Measurements from ENCODE around the gene RAB15.

The RAB15 gene

DNA sequence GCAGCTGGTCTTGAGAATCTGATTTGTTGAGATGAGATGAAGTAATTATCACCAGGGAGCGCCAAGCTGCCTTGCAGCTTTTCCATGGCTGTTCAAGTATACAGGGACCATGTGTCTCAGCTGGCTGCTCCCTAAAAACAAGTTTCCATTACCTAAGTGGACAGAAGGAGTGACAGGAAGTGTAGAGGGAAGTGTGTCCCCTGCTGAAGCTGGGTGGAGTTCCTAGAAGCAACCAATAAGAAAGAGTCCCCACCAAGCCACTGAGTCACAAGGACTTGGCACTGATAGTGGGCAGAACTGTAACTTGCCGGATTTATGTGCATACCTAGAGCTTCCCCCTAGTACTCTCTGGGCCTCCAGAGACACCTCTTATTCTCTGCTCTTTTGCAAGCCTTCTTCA, 28.1 kb downstream of the RAB15 start:
- peaks cover 18% of the 10 kb centered on the region; the same call in 1 of the 2 replicates for H3K36me3 ChIP-seq (ENCODE audit: insufficient read depth, low read depth, low read length)
- H3K27me3 ChIP-seq (ENCODE audit: insufficient read depth, low read length): no peaks in the 10 kb centered on the region
- no peak overlapping the region for H3K9ac ChIP-seq (ENCODE audit: low read depth, low read length)
- H3K27ac ChIP-seq (ENCODE audit: low read length): no peak overlapping the region
- no peaks in the 10 kb centered on the region; the same call in 1 of the 2 replicates for H3K4me1 ChIP-seq (ENCODE audit: insufficient read depth, low read length)
- H3K4me3 ChIP-seq (ENCODE audit: low read length): no peak overlapping the region
- no peaks in the 10 kb centered on the region for H3K9me3 ChIP-seq (ENCODE audit: insufficient read depth, low read depth, low read length)

DNA sequence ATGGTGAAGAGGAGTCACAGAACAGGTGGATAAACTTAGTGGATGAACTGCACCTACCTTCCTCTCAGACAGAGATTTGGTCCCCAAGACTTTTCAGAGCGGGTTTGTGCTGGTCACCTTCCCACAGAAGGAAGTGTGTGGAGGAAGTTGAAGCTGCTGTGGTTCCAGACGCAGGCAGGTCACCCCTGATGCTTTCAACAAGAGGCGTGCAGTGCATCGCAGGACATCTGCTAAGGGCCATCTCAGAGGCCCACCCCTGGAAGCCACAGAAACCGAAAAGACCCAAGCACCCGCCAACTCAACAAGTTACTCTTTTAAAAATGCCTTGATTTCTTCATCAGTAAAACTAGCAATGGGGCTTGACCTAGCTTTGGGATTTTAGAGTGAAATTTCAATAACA, 28.6 kb downstream of the RAB15 start:
- H3K4me3 ChIP-seq (ENCODE audit: low read length): no peak overlapping the region
- peaks cover 13% of the 10 kb centered on the region; the same call in 1 of the 2 replicates for H3K36me3 ChIP-seq (ENCODE audit: insufficient read depth, low read depth, low read length)
- H3K9me3 ChIP-seq (ENCODE audit: insufficient read depth, low read depth, low read length): no peaks in the 10 kb centered on the region
- H3K27ac ChIP-seq (ENCODE audit: low read length): no peak overlapping the region
- no peaks in the 10 kb centered on the region; the same call in 1 of the 2 replicates for H3K4me1 ChIP-seq (ENCODE audit: insufficient read depth, low read length)
- H3K9ac ChIP-seq (ENCODE audit: low read depth, low read length): no peak overlapping the region
- H3K27me3 ChIP-seq (ENCODE audit: insufficient read depth, low read length): no peaks in the 10 kb centered on the region

DNA sequence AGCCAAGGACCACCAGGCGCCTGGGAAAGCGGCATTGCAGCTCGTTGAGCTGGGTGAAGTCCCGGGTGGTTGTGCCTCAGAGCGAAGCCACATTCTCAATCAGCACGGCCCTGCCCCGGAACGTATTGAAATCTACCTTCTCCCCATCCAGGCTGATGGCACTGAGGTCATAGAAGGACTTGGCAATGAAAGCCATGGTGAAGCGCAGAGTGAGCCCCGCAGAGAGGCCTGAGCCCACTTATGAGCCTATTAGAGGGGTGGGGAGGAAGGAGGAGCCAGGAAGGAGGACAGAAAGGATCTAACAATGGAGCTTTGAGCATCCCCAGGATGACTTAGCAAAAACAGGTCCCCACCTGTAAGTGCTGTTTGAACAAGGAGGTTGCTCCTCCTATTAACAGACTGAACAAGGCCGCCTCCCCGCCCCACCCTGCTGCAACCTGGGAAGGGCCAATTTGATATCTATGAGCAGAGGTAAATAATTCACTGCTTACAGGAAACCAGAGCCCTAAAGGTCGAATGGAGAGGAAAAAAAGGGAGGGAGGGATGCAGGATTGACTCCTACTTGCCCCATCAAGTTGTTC, 29.5 kb downstream of the RAB15 start, which contains the start of gene GPX2:
Gene GPX2 (minus strand): TSS at position 215 of the 581 bp plus-strand sequence. CDS start 19 bp downstream, at position 196.
- Histone ChIP-seq H3K4me3 (ENCODE audit: low read length) (no peak within 1 kb of the TSS), H3K4me1 (ENCODE audit: insufficient read depth, low read length) (no peaks in the 10 kb centered on the region; the same call in 1 of the 2 replicates), H3K9ac (ENCODE audit: low read depth, low read length) (no peak within 1 kb of the TSS), H3K36me3 (ENCODE audit: insufficient read depth, low read depth, low read length) (peaks cover 4% of the 10 kb centered on the region), H3K9me3 (ENCODE audit: insufficient read depth, low read depth, low read length) (no peaks in the 10 kb centered on the region), H3K27ac (ENCODE audit: low read length) (no peak within 1 kb of the TSS), H3K27me3 (ENCODE audit: insufficient read depth, low read length) (no peaks in the 10 kb centered on the region)

DNA sequence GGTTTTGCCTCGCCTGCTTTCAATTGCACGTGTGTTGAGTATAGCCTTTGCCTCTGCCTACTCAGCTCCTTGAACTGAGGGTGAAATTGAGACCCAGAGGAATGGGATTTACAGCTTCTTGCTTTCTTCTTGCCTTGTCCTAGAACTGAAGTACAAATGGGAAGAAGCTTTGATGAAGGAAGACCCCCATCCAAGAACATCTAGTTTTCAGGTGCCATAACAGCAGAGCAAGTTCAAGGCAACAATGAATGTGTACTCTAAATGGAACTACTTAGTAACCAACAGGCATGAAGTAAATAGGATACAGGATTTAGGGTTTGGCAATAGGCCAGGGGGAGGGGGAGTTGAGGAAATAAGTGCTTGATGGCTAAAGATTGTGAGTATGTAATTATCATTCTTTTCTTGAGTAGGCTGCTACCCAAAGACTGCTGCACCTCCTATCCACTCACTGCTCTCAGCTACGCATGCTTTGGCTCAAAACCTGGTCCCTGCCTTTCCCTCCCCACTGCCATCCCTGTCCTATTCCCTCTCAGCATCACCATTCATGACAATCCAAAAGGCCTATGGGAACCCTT, 31.7 kb downstream of the RAB15 start:
- H3K27me3 ChIP-seq (ENCODE audit: insufficient read depth, low read length): no peaks in the 10 kb centered on the region
- no peaks in the 10 kb centered on the region; the same call in 1 of the 2 replicates for H3K36me3 ChIP-seq (ENCODE audit: insufficient read depth, low read depth, low read length)
- H3K4me3 ChIP-seq (ENCODE audit: low read length): no peak overlapping the region
- H3K27ac ChIP-seq (ENCODE audit: low read length): no peak overlapping the region
- H3K9me3 ChIP-seq (ENCODE audit: insufficient read depth, low read depth, low read length): no peaks in the 10 kb centered on the region
- H3K9ac ChIP-seq (ENCODE audit: low read depth, low read length): no peak overlapping the region
- no peaks in the 10 kb centered on the region; the same call in 1 of the 2 replicates for H3K4me1 ChIP-seq (ENCODE audit: insufficient read depth, low read length)

DNA sequence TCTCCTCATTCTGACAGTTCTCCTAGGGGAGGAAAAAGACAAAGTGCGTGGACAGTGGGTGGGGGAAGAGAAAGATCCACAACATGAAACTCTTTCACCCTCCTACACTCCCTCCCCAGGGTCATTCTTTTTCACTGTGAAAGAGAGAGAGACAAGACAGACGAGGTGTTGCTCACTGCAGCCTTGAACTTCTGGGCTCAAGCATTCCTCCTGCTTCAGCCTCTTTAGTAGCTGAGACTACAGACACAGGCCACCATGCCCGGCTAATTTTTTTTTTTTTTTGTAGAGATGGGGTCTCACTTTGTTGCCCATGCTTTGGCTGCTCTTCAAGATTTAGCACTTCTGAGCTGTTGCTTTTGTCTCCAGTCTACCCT, 32.3 kb downstream of the RAB15 start:
- Histone ChIP-seq H3K9me3 (ENCODE audit: insufficient read depth, low read depth, low read length) (no peaks in the 10 kb centered on the region), H3K27ac (ENCODE audit: low read length) (no peak overlapping the region), H3K36me3 (ENCODE audit: insufficient read depth, low read depth, low read length) (peaks cover under 1% of the 10 kb centered on the region)

DNA sequence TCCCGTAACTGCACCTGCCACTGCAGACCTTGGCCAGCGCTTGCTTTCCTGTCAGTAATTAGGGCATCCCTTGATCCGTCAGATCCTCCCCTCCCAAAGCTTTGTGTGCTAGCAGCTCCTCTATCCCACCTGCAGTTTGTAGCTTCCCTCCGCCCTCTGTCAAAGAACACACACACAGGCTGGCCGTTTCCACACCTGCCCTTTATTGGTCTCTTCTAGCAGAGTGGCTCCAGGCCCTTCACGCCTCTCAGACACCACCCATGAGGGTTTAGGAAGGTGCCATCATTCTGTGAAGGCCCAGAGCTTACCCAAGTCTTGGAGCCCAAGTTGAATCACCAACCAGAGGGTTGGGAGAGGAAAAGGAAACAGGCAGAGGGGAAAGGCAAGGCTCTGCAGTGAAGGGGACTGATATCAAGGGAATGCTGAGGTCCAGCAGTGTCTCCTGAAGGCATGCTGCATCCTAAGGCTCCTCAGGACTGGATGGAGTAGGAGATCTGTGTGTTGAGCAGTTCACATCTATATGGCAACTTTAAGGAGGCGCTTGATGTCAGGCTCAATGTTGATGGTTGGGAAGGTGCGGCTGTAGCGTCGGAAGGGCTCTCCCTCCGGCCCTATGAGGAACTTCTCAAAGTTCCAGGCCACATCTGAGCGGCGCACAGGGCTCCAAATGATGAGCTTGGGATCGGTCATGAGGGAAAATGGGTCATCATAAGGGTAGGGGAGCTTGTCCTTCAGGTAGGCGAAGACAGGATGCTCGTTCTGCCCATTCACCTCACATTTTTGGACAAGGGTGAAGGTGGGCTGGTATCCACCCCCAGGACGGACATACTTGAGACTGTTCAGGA, 32.9 kb downstream of the RAB15 start:
- H3K36me3 ChIP-seq (ENCODE audit: insufficient read depth, low read depth, low read length): peaks cover 7% of the 10 kb centered on the region
- H3K9me3 ChIP-seq (ENCODE audit: insufficient read depth, low read depth, low read length): no peaks in the 10 kb centered on the region
- H3K27ac ChIP-seq (ENCODE audit: low read length): no peak overlapping the region
- no peaks in the 10 kb centered on the region for H3K27me3 ChIP-seq (ENCODE audit: insufficient read depth, low read length)
- H3K9ac ChIP-seq (ENCODE audit: low read depth, low read length): no peak overlapping the region
- no peak overlapping the region for H3K4me3 ChIP-seq (ENCODE audit: low read length)
- H3K4me1 ChIP-seq (ENCODE audit: insufficient read depth, low read length): no peaks in the 10 kb centered on the region; the same call in 1 of the 2 replicates

More for the DNA sequence above, 32.3 kb downstream of the RAB15 start:
- no peak overlapping the region for H3K9ac ChIP-seq (ENCODE audit: low read depth, low read length)
- H3K4me1 ChIP-seq (ENCODE audit: insufficient read depth, low read length): no peaks in the 10 kb centered on the region; the same call in 1 of the 2 replicates
- H3K4me3 ChIP-seq (ENCODE audit: low read length): no peak overlapping the region
- H3K27me3 ChIP-seq (ENCODE audit: insufficient read depth, low read length): no peaks in the 10 kb centered on the region

DNA sequence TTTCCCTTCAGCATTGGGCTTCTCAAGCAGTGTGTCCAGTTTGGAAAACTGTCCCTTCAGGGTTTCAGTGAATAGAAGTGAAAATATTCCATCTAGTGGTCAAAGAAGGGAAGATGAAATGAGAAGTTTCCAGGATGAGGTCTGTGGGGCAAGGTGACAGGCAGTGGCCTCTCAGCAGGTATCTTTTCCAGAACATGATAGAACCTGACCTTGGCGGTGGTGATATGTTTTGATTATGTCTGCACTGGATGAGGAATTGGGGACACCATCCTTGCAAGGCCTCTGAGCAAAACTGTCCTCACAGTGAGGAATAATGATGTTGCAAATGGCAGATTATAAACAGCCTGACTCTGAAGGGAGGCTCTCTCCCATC, 34.3 kb downstream of the RAB15 start:
- Histone ChIP-seq H3K4me1 (ENCODE audit: insufficient read depth, low read length) (no peaks in the 10 kb centered on the region), H3K27me3 (ENCODE audit: insufficient read depth, low read length) (no peaks in the 10 kb centered on the region), H3K9ac (ENCODE audit: low read depth, low read length) (no peak overlapping the region), H3K4me3 (ENCODE audit: low read length) (no peak overlapping the region), H3K36me3 (ENCODE audit: insufficient read depth, low read depth, low read length) (peaks cover 20% of the 10 kb centered on the region), H3K27ac (ENCODE audit: low read length) (no peak overlapping the region), H3K9me3 (ENCODE audit: insufficient read depth, low read depth, low read length) (no peaks in the 10 kb centered on the region)

DNA sequence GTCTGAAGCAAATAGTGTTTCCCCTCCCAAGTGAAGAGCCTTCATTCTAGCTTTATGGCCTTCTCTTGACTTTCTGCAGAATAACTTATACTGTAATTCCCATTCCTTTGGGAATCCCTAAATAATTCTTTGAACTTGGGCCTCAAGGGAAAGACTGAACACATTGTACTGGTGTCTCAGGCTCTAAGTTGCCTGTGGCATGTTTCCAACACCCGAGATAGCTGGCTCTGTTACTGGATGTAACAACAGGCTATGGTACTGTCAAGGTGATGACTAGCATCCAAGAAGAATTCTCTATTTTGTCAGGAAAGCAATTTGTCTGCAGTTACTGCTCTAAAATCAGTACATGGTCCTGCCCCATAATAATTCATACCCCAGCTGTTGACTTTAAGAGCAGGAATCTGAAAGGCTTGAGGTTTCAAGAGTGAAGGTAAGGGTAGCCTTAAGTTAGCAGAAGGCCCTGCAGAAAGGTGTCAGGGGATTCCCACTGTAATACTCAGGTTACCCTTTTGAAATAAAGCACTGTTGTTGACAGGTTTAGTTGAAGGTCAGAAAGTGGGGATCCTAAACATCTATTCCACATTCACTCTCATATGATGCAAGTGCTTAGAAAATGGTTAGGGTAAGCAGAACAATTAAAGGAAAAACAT, 34.8 kb downstream of the RAB15 start:
- no peaks in the 10 kb centered on the region for H3K4me1 ChIP-seq (ENCODE audit: insufficient read depth, low read length)

DNA sequence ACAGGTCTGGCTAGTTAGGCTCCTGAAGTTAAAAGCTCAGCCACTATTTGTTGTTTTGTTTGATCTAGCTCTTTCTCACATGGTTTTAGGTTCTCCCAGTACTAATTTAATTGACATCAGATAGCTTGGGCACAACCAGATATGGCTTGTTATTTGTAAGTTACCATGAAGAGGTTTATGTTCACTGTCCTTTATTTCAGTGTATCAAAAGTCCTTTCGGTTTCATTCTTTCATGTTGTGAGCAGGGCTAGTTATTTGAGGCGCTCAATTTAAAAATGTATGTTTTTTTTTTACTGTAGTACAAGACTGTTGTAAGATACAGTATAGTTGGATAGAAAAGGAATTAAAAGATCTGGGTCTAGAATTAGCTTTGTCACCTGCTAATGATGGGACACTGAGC, 36.6 kb downstream of the RAB15 start:
- Histone ChIP-seq H3K9ac (ENCODE audit: low read depth, low read length) (no peak overlapping the region), H3K27me3 (ENCODE audit: insufficient read depth, low read length) (no peaks in the 10 kb centered on the region), H3K27ac (ENCODE audit: low read length) (no peak overlapping the region), H3K4me1 (ENCODE audit: insufficient read depth, low read length) (no peaks in the 10 kb centered on the region), H3K4me3 (ENCODE audit: low read length) (no peak overlapping the region), H3K36me3 (ENCODE audit: insufficient read depth, low read depth, low read length) (peaks cover 43% of the 10 kb centered on the region), H3K9me3 (ENCODE audit: insufficient read depth, low read depth, low read length) (no peaks in the 10 kb centered on the region)

More for the DNA sequence above, 34.8 kb downstream of the RAB15 start:
- H3K9ac ChIP-seq (ENCODE audit: low read depth, low read length): no peak overlapping the region
- H3K4me3 ChIP-seq (ENCODE audit: low read length): no peak overlapping the region
- no peaks in the 10 kb centered on the region for H3K27me3 ChIP-seq (ENCODE audit: insufficient read depth, low read length)
- H3K9me3 ChIP-seq (ENCODE audit: insufficient read depth, low read depth, low read length): no peaks in the 10 kb centered on the region
- peaks cover 25% of the 10 kb centered on the region for H3K36me3 ChIP-seq (ENCODE audit: insufficient read depth, low read depth, low read length)
- H3K27ac ChIP-seq (ENCODE audit: low read length): no peak overlapping the region

DNA sequence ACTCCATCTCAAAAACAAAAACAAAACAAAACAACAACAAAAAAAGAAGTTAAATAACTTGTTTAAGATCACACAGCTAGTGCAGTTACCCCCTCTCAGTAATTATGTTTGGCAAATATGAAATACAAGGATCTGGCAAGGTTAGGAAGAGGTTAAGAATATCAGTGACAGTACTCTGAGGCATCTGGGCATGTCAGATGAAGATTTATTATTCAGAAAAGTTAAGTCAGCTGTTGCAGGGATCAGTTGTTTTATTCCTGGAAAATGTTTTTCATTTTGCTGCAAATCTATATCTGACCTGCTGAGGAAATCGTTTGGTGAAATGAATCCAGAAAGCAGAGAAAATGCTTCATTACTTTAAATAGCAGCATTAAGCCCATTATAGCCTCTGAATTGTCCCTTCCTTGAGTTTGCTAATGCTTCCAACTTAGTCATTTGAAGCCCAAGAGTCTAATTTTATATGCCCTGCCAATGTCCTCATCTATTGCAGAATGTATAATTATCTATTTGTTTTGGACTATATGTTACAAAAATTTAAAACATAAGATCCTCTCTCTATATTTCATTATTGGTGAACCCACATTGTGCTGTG, 37.7 kb downstream of the RAB15 start:
- H3K9me3 ChIP-seq (ENCODE audit: insufficient read depth, low read depth, low read length): no peaks in the 10 kb centered on the region
- no peak overlapping the region for H3K9ac ChIP-seq (ENCODE audit: low read depth, low read length)
- no peaks in the 10 kb centered on the region for H3K27me3 ChIP-seq (ENCODE audit: insufficient read depth, low read length)
- no peaks in the 10 kb centered on the region for H3K4me1 ChIP-seq (ENCODE audit: insufficient read depth, low read length)
- peaks cover 51% of the 10 kb centered on the region for H3K36me3 ChIP-seq (ENCODE audit: insufficient read depth, low read depth, low read length)
- no peak overlapping the region for H3K4me3 ChIP-seq (ENCODE audit: low read length)
- no peak overlapping the region for H3K27ac ChIP-seq (ENCODE audit: low read length)

DNA sequence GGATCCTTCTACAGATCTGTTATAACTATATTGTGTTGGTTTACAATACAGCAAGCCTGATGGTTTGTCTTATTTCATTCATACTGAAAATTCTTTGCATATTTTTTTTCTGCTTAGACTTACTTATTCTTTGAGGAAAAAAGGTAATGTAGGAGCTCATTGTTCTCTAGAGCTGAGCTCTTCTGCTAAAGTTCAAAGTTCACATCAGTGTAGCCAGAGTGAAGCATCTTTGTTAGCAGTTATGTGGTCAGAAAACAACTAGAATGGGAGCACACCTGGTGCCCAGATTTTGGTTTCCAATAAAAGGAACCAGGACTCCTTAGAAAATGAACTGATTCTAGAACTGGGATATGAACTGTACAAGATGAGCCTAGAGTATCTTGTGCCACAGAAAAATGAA, 39.9 kb downstream of the RAB15 start:
- H3K27me3 ChIP-seq (ENCODE audit: insufficient read depth, low read length): no peaks in the 10 kb centered on the region
- no peak overlapping the region for H3K4me3 ChIP-seq (ENCODE audit: low read length)
- no peaks in the 10 kb centered on the region for H3K9me3 ChIP-seq (ENCODE audit: insufficient read depth, low read depth, low read length)
- H3K9ac ChIP-seq (ENCODE audit: low read depth, low read length): no peak overlapping the region
- no peak overlapping the region for H3K27ac ChIP-seq (ENCODE audit: low read length)
- H3K4me1 ChIP-seq (ENCODE audit: insufficient read depth, low read length): no peaks in the 10 kb centered on the region
- peaks cover 69% of the 10 kb centered on the region for H3K36me3 ChIP-seq (ENCODE audit: insufficient read depth, low read depth, low read length)
